GM13976 (cell line): Measurements from ENCODE around the gene UBE3D.
A peak's percentile ranks its signal among the peaks of the same experiment; 100 is the strongest.

Experiments
- DNase-seq: peaks from one replicate; pipeline ENCODE4 v3.0.0; 2012; ENCODE audit warnings: low spot score
- in situ Hi-C: fragments of 300-500 bp; cut with MboI; formaldehyde crosslinking; loops from one replicate; pipeline ENCODE4 v1.12.0; 2022; ENCODE audit warnings: low sequenced_read_pairs, mixed read lengths, inconsistent platforms; ENCODE audit not compliant: unreplicated experiment
- TF ChIP-seq, protein P1 (sequence below): IDR thresholded peaks from 2 replicates; pipeline ENCODE4 v1.5.1; 2012; ENCODE audit warnings: borderline replicate concordance, mild to moderate bottlenecking; ENCODE audit not compliant: insufficient read depth; ENCODE audit errors: extremely low read depth, missing control alignments, control extremely low read depth

The UBE3D gene, protein sequence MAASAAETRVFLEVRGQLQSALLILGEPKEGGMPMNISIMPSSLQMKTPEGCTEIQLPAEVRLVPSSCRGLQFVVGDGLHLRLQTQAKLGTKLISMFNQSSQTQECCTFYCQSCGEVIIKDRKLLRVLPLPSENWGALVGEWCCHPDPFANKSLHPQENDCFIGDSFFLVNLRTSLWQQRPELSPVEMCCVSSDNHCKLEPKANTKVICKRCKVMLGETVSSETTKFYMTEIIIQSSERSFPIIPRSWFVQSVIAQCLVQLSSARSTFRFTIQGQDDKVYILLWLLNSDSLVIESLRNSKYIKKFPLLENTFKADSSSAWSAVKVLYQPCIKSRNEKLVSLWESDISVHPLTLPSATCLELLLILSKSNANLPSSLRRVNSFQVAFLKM

DNA sequence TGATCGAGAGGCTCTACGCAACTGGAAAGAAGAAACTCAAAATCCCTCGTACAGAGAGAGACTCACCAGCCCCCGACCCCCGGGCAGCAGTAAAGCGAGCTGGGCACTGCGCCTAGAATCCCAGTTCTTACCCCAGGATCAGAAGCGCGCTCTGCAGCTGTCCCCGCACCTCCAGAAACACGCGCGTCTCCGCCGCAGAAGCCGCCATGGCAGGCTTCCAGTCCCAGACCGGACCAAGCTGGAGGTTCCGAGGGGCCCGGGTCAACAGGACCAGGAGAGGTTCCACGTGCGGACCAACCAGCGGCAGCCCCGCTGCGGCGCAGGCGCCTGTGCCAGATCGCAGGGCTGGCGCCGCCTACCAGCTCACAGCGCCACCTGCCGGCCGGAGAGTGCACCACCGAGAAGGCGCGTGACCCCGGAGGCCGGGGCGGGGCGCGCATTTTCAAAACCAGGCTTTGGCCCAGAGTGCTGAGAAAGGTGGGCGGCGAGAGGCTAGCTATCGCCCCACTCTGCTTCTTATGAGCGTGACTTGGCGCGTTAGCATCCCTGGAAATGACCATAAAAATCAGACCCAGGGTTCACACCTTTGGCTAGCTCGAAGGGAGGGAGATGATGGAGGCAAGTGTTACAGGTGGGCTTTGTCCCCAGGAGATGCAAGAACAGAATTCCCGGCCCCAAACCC, at the start of gene UBE3D:
Gene UBE3D, minus strand, starts transcription at position 331 of the 682 bp plus-strand sequence. Its CDS starts 123 bp downstream, at position 208.
- in situ Hi-C loops, result loop anchor here (5.0 kb wide), 1 partner anchor 442 kb away; no protein-coding TSS in a partner anchor

DNA sequence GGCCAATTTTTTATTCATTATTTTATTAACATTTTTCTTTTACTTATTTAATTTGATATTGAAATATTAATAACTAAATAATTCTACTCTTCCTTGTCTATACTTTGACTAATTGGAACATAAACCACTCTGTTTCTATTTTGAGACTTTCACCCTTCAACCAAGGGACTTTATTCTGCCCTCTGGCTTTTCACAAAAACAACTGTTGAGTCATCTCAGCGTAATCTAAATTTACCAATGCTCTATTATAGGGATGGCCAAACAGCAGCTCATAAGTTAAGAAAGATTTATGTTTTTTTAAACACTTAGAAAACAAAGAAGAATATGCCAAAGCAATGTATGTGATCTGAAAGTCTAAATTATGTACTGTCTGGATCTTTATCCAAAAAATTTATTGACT, 48.5 kb upstream of the UBE3D start:
- DNase-seq, result no peak
- in situ Hi-C loops, result no loop called here
- TF ChIP-seq, protein P1, sequence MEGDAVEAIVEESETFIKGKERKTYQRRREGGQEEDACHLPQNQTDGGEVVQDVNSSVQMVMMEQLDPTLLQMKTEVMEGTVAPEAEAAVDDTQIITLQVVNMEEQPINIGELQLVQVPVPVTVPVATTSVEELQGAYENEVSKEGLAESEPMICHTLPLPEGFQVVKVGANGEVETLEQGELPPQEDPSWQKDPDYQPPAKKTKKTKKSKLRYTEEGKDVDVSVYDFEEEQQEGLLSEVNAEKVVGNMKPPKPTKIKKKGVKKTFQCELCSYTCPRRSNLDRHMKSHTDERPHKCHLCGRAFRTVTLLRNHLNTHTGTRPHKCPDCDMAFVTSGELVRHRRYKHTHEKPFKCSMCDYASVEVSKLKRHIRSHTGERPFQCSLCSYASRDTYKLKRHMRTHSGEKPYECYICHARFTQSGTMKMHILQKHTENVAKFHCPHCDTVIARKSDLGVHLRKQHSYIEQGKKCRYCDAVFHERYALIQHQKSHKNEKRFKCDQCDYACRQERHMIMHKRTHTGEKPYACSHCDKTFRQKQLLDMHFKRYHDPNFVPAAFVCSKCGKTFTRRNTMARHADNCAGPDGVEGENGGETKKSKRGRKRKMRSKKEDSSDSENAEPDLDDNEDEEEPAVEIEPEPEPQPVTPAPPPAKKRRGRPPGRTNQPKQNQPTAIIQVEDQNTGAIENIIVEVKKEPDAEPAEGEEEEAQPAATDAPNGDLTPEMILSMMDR, result no peak

More for the DNA sequence above, at the start of gene UBE3D:
- TF ChIP-seq, protein P1, result peak; percentile 98
- peak; percentile 92 for DNase-seq

DNA sequence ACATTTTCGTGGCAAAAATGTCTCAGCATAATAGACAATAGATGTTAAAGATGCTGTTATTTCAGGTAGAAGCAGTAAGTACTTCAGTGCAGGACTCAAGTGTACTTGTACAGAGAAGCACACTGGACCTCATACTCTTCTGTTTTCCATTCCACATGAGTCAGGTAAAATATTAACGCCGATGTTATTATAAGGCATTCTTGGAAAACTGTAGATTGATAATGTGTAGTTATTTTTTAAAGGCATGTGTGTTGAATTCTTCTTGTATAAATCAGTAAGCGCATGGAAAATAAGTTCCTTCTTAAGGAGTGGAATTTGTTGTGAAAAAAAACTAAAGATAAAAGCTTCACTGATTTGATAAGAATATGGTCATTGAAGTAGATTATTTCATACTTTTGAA, 47.6 kb upstream of the UBE3D start:
- TF ChIP-seq, protein P1, result no peak
- in situ Hi-C loops, result no loop called here
- no peak for DNase-seq

DNA sequence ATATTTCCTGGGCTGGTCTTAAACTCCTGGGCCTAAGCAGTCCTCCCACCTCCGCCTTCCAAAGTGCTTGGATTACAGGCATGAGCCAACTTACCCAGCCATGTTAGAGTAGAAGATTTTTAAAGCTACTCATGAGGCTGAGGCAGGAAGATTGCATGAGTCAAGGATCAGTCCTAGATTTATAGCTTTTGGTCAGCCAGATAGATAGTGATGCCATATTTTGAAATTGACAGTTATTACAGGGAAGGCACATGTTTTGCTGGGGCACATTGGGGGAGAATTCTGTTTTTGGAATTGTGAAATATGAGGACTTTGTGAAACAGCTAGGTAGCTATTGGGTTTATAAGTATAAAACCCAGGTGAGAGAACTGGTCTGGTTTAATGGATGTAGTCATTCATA, 42.7 kb upstream of the UBE3D start:
- TF ChIP-seq, protein P1, result no peak
- DNase-seq, result no peak
- in situ Hi-C loops, result no loop called here

DNA sequence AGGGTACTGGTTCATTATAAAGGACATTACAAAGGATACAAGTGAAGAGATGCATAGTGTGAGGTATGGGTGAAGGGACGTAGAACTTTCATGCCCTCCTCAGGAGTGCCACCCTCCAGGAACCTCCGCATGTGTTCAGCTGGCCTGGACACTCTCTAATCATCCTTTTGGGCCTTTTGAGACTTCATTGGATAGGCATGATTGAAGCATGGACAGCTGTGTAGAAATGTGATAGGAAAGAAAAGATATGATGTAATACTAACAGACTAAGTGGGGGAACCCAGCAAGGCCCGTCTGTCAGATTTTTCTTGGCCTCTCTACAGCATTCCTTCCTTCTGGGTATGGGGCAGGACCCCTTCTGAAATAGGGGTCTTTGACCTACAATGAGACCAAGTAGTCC, 32.9 kb upstream of the UBE3D start:
- in situ Hi-C loops, result no loop called here
- DNase-seq, result no peak
- TF ChIP-seq, protein P1, result no peak

DNA sequence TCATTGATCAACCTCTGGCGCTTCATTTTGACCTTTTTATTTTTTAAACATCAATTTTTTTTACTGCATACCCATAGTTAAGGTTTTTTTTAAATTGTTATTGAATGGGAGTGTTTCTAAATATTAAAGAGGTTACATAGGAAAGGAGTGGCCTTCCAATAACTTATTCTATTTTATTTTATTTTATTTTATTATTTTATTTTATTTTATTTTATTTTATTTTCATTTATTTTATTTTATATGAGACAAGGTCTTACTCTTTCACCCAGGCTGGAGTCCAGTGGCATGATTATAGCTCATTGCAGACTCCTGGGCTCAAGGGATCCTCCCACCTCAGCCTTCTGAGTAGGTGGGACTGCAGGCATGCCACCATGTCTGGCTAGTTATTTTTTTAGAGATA, 32.0 kb upstream of the UBE3D start:
- TF ChIP-seq, protein P1, result no peak
- no peak for DNase-seq
- in situ Hi-C loops, result no loop called here
